NCI-H2081 treated with DMSO at 0.1 percent for 48 hours (cell line): ENCODE measurements around the gene TMPRSS12.
"Not testable (repeated sequence)": the region's sequence is repeated elsewhere in the genome, so short reads cannot be mapped to it uniquely, and the experiment has no call there.

Source experiments
- DNase-seq: peaks from one replicate; lab custom pipeline; 2025; lab: John Stamatoyannopoulos, UW

Gene TMPRSS12

GRCh38 chr12:50926932-50927331 lies 84.2 kb downstream of the TMPRSS12 start:
- not testable (repeated sequence) for DNase-seq

- DNase-seq = no peak
Measured at GRCh38 chr12:50927356-50927755, 84.6 kb downstream of the TMPRSS12 start.

DNA sequence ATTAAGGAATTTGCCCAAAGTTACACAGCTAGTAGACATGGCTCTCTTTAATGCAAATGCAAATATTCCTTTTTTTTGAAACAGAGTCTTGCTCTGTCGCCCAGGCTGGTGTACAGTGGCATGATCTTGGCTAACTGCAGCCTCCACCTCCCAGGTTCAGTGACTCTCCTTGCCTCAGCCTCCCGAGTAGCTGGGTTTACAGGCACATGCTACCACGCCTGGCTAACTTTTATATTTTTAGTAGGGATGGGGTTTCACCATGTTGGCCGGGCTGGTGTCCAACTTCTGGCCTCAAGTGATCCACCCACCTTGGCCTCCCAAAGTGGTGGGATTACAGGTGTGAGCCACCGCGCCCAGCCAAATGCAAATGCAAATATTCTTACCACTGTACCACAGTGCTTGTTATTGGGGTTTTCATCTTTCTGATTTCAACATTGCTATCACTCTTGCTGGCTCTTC lies 85.1 kb downstream of the TMPRSS12 start:
- DNase-seq = no peak

- no peak for DNase-seq
Measured at GRCh38 chr12:50928392-50928791, 85.7 kb downstream of the TMPRSS12 start.

DNA sequence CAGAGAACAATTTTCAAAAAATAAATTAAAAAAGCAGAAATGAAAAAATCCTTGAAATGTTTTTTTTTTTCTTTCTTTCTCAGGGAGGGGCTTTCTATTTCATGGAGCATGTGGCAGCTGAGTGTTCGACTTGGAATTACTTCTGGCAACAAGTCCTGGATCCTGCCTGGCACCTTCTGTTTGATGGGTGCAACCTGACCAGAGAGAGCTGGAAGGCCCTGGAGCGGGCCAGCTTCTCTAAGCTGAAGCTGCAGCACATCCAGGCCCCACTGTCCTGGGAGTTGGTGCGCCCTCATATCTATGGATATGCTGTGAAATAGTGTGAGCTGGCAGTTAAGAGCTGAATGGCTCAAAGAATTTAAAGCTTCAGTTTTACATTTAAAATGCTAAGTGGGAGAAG lies 87.1 kb downstream of the TMPRSS12 start:
- DNase-seq = no peak

- DNase-seq = not testable (repeated sequence)
Measured at GRCh38 chr12:50930477-50930876, 87.8 kb downstream of the TMPRSS12 start.

- DNase-seq = no peak
Measured at GRCh38 chr12:50932787-50933280, 90.1 kb downstream of the TMPRSS12 start.

DNA sequence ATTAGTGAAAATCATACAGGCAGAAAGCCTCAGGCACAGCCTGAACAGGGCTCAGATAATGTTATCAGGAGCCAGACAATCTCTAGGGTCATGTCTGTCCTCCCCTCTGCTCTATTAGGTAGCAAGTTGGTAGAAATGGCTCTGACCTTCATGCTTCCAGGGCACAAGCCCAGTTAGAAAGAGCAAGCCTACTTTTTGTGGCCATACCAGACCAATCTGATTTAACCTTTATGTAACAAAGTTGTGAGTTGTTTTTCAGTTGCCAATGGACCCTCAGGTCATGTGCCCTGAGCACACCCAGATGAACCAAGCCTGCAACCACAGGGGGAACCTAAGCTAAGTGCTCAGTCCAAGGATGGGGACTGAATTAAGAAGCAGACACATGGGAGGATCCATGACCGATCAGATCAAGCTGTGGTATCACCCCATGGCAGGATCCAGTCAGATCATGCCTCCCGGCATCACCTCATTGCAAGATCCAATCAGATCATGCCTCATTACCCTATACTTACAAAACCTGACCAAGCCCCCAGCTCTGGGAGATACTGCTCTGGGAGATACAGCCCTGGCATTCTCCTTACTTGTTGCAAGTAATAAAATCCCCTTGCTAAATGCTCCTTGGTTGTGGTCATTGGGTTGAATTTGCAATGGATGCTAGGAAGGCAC lies 90.9 kb downstream of the TMPRSS12 start:
- DNase-seq = no peak

- DNase-seq = no peak
Measured at GRCh38 chr12:50934371-50934851, 91.7 kb downstream of the TMPRSS12 start.

DNA sequence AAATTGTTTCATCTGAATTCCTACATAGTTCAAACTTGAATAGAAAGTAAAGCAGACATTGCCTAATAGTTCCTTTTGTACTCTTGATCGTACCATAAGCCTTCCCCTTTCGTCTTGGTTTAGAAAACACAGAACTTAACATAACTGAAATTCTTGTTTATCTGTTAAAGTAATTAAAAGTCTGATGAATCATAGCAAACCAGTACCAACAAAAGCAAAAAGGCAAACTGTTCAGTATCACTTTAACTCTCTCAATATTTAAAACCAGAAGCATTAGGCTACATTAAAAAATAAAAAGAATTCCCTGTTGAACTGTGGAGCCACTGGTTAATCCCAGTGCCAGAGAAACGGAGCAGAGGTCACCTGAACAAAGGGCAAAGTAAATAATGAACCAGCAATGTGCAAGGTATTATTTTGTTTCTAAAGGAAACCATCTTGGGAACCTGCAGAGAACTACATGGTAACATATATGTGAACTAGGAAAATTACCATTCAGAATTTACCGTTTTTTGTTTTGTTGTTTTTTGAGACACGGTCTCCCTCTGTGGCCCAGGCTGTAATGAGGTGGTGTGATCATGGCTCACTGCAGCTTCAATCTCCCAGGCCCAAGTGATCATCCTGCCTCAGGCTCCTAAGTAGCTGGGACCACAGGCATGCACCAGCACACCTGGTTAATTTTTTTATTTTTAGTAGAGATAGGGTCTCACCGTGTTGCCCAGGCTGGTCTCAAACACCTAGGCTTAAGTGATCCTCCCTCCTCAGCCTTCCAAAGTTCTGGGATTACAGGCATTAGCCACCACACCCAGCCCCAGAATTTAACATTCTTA lies 92.5 kb downstream of the TMPRSS12 start:
- DNase-seq = no peak

GRCh38 chr12:50936821-50937530 lies 94.2 kb downstream of the TMPRSS12 start:
- no peak for DNase-seq
